Measurements from ENCODE around the gene TAMALIN. TPM values are rescaled to one million over a fixed set of nuclear protein-coding genes. Genes with fewer than 3 reads are reported as not detected.

The TAMALIN gene
- polyA plus RNA-seq, 2 of the 4 experiments (the other 2 are of a cell fraction): 0.30 to 0.35 TPM

DNA sequence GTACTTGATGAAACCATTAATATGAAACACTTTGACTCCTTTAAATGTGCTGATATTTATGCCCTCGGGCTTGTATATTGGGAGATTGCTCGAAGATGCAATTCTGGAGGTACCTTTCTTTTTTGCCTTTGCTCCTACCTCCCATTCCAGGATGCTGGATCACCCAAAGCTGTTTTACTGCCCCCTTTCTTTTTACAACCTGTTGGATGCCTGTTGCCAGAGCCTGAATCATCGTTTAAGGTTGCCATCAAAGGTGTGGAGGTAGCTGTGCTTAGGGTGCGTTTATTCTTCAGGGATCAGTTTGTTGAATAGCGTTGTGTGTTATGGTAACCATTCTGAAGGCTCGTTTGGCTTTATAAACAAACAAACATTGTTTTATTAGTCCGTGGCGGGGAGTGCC, 19.9 kb upstream of the TAMALIN start:
- DNase-seq (ENCODE audit: low read depth in 1 of 2, low spot score in 1 of 2) (no peak), ATAC-seq (no peak), FAIRE-seq (no peak)
- no peak overlapping the region for H3K27ac ChIP-seq
- H3K4me1 ChIP-seq: no peaks in the 10 kb centered on the region
- no peak overlapping the region for H3K4me2 ChIP-seq
- ChIA-PET CTCF (interaction anchor here (34.6 kb wide), 1 partner anchor 33 kb away, joined by 1544 read pairs; the partner anchor contains the start of gene TAMALIN), POLR2A (no interaction called here)
- WGBS (ENCODE audit: missing lambda C conversion rate): 83% methylated on average over 8 of the region's 8 CpGs
- H3K9me3 ChIP-seq: no peaks in the 10 kb centered on the region
- TF ChIP-seq EHF (CRISPR knock-in tag; IDR thresholded peaks at IDR 0.05) (no peak), RCOR1 (IDR thresholded peaks at IDR 0.05; ENCODE audit: low read depth, low read length) (no peak)
- no peak overlapping the region for H3K4me3 ChIP-seq

DNA sequence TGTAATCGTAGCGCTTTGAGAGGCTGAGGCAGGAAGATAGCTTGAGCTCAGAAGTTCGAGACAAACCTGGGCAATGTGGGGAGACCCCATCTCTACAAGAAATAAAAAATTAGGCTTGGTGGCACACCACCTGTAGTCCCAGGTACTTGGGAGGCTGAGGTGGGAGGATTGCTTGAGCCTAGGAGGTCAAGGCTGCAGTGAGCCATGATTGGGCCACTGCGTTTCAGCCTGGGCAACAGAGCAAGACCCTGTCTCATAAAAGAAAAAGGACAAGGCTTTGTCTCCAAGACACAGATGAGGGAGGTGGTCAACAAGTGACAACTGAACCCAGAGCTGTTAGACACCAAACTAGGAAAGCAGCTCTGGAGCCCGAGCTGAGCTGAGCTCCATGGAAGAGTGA, 14.5 kb upstream of the TAMALIN start:
- FAIRE-seq: no peak
- Histone ChIP-seq H3K4me2 (no peak overlapping the region), H3K27ac (no peak overlapping the region), H3K9me3 (no peaks in the 10 kb centered on the region), H3K4me3 (no peak overlapping the region), H3K4me1 (peaks cover 4% of the 10 kb centered on the region; the same call in 2 of the 3 replicates)
- WGBS (ENCODE audit: missing lambda C conversion rate): 93% methylated on average over 5 of the region's 5 CpGs
- CTCF ChIA-PET: interaction anchor here (0.5 to 34.6 kb wide), 20 partner anchors 13 to 888 kb away, joined by 3 to 1544 read pairs (median 5); partner anchors contain the start of genes ANKRD33, ATG101 and TAMALIN
- POLR2A ChIA-PET: no interaction called here
- no peak for ATAC-seq
- TF ChIP-seq SMC3 (IDR thresholded peaks at IDR 0.05) (no peak), EP300 (IDR thresholded peaks at IDR 0.05) (no peak), FOXS1 (CRISPR knock-in tag; IDR thresholded peaks at IDR 0.05) (no peak), CBX2 (IDR thresholded peaks at IDR 0.05; ENCODE audit: borderline replicate concordance, low read depth) (no peak), NFE2L2 (conservative IDR thresholded peaks at IDR 0.05; ENCODE audit: low read length) (no peak), RAD21 (conservative IDR thresholded peaks at IDR 0.05 in 1 of 2, IDR thresholded peaks at IDR 0.05 in 1 of 2) (no peak), TP53 (CRISPR knock-in tag; IDR thresholded peaks at IDR 0.05) (no peak), HOXB13 (CRISPR knock-in tag; IDR thresholded peaks at IDR 0.05; ENCODE audit: low read depth) (no peak), FOSB (CRISPR knock-in tag; IDR thresholded peaks at IDR 0.05) (no peak), MAZ (IDR thresholded peaks at IDR 0.05; ENCODE audit: borderline replicate concordance, low read depth, low read length) (no peak), CEBPB (IDR thresholded peaks at IDR 0.05) (no peak), SREBF2 (IDR thresholded peaks at IDR 0.05) (no peak)
- TF ChIP-seq, protein P1, sequence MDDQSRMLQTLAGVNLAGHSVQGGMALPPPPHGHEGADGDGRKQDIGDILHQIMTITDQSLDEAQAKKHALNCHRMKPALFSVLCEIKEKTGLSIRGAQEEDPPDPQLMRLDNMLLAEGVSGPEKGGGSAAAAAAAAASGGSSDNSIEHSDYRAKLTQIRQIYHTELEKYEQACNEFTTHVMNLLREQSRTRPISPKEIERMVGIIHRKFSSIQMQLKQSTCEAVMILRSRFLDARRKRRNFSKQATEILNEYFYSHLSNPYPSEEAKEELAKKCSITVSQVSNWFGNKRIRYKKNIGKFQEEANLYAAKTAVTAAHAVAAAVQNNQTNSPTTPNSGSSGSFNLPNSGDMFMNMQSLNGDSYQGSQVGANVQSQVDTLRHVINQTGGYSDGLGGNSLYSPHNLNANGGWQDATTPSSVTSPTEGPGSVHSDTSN (IDR thresholded peaks at IDR 0.05): no peak
- TF ChIP-seq, protein P2, sequence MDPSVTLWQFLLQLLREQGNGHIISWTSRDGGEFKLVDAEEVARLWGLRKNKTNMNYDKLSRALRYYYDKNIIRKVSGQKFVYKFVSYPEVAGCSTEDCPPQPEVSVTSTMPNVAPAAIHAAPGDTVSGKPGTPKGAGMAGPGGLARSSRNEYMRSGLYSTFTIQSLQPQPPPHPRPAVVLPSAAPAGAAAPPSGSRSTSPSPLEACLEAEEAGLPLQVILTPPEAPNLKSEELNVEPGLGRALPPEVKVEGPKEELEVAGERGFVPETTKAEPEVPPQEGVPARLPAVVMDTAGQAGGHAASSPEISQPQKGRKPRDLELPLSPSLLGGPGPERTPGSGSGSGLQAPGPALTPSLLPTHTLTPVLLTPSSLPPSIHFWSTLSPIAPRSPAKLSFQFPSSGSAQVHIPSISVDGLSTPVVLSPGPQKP (IDR thresholded peaks at IDR 0.05; ENCODE audit: low read depth, low read length): no peak
- DNase-seq (ENCODE audit: low read depth in 1 of 2, low spot score in 1 of 2): no peak

DNA sequence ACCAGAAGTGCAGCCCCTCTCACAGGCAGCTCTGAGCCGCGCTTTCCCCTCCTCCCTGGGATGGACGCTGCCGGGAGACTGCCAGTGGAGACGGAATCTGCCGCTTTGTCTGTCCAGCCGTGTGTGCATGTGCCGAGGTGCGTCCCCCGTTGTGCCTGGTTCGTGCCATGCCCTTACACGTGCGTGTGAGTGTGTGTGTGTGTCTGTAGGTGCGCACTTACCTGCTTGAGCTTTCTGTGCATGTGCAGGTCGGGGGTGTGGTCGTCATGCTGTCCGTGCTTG, 12.3 kb upstream of the TAMALIN start:
- CTCF ChIA-PET: interaction anchor here (1.0 to 34.6 kb wide), 4 partner anchors 15 to 90 kb away, joined by 3 to 1544 read pairs (median 70); partner anchors contain the start of gene TAMALIN

DNA sequence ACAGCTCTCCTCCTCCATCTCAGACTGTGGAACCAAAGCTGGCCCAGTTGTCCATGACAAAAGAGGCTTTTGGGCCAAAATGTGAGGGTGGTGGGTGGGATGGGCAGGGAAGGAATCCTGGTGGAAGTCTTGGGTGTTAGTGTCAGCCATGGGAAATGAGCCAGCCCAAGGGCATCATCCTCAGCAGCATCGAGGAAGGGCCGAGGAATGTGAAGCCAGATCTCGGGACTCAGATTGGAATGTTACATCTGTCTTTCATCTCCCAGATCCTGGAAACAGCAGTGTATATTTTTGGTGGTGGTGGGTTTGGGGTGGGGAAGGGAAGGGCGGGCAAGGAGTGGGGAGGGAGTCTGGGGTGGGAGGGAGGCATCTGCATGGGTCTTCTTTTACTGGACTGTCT, 11.8 kb upstream of the TAMALIN start:
- FAIRE-seq (no peak), ATAC-seq (no peak), DNase-seq (ENCODE audit: low read depth in 1 of 2, low spot score in 1 of 2) (no peak)
- H3K27ac ChIP-seq: no peak overlapping the region
- H3K9me3 ChIP-seq: no peaks in the 10 kb centered on the region
- peaks cover 4% of the 10 kb centered on the region; the same call in 2 of the 3 replicates for H3K4me1 ChIP-seq
- ChIA-PET POLR2A (no interaction called here), CTCF (interaction anchor here (3.3 to 34.6 kb wide), 3 partner anchors 15 to 89 kb away, joined by 29 to 1544 read pairs (median 111); partner anchors contain the start of gene TAMALIN)
- no peak overlapping the region for H3K4me2 ChIP-seq
- 75% methylated on average over 3 of the region's 4 CpGs for WGBS (ENCODE audit: missing lambda C conversion rate)
- no peak overlapping the region for H3K4me3 ChIP-seq
- TF ChIP-seq HOXB5 (CRISPR knock-in tag; IDR thresholded peaks at IDR 0.05) (no peak), CHD4 (IDR thresholded peaks at IDR 0.05; ENCODE audit: borderline replicate concordance) (no peak), POLR2A (IDR thresholded peaks at IDR 0.05; ENCODE audit: low read length) (no peak), FOSL2 (IDR thresholded peaks at IDR 0.05) (no peak), FOSL2 (CRISPR knock-in tag; IDR thresholded peaks at IDR 0.05) (no peak), RCOR1 (IDR thresholded peaks at IDR 0.05; ENCODE audit: low read depth, low read length) (no peak), ZFP36 (IDR thresholded peaks at IDR 0.05; ENCODE audit: borderline replicate concordance, partially characterized antibody) (no peak), PHF8 (IDR thresholded peaks at IDR 0.05; ENCODE audit: borderline replicate concordance, low read depth) (no peak), HDAC2 (IDR thresholded peaks at IDR 0.05) (no peak), CBX2 (IDR thresholded peaks at IDR 0.05; ENCODE audit: borderline replicate concordance, low read depth) (no peak), EP300 (IDR thresholded peaks at IDR 0.05) (no peak), NR3C1 (IDR thresholded peaks at IDR 0.05) (no peak), JUNB (IDR thresholded peaks at IDR 0.05) (no peak)
- TF ChIP-seq, protein P3, sequence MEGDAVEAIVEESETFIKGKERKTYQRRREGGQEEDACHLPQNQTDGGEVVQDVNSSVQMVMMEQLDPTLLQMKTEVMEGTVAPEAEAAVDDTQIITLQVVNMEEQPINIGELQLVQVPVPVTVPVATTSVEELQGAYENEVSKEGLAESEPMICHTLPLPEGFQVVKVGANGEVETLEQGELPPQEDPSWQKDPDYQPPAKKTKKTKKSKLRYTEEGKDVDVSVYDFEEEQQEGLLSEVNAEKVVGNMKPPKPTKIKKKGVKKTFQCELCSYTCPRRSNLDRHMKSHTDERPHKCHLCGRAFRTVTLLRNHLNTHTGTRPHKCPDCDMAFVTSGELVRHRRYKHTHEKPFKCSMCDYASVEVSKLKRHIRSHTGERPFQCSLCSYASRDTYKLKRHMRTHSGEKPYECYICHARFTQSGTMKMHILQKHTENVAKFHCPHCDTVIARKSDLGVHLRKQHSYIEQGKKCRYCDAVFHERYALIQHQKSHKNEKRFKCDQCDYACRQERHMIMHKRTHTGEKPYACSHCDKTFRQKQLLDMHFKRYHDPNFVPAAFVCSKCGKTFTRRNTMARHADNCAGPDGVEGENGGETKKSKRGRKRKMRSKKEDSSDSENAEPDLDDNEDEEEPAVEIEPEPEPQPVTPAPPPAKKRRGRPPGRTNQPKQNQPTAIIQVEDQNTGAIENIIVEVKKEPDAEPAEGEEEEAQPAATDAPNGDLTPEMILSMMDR (IDR thresholded peaks at IDR 0.05): no peak
- TF ChIP-seq, protein P4, sequence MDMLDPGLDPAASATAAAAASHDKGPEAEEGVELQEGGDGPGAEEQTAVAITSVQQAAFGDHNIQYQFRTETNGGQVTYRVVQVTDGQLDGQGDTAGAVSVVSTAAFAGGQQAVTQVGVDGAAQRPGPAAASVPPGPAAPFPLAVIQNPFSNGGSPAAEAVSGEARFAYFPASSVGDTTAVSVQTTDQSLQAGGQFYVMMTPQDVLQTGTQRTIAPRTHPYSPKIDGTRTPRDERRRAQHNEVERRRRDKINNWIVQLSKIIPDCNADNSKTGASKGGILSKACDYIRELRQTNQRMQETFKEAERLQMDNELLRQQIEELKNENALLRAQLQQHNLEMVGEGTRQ (IDR thresholded peaks at IDR 0.05): no peak

More for the DNA sequence above, 12.3 kb upstream of the TAMALIN start:
- FAIRE-seq (no peak), ATAC-seq (no peak), DNase-seq (ENCODE audit: low read depth in 1 of 2, low spot score in 1 of 2) (no peak)
- no peak overlapping the region for H3K4me2 ChIP-seq
- no peak for TF ChIP-seq MAZ (IDR thresholded peaks at IDR 0.05; ENCODE audit: borderline replicate concordance, low read depth, low read length)
- no peak for TF ChIP-seq HEYL (CRISPR knock-in tag; IDR thresholded peaks at IDR 0.05)
- no peak for TF ChIP-seq TFCP2L1 (CRISPR knock-in tag; IDR thresholded peaks at IDR 0.05)
- TF ChIP-seq POLR2A (IDR thresholded peaks at IDR 0.05; ENCODE audit: low read length): no peak
- no peak for TF ChIP-seq HOXA7 (CRISPR knock-in tag; IDR thresholded peaks at IDR 0.05)
- no peak for TF ChIP-seq HOXB13 (CRISPR knock-in tag; IDR thresholded peaks at IDR 0.05; ENCODE audit: low read depth)
- H3K9me3 ChIP-seq: no peaks in the 10 kb centered on the region
- H3K4me3 ChIP-seq: no peak overlapping the region
- H3K27ac ChIP-seq: no peak overlapping the region
- peaks cover 4% of the 10 kb centered on the region; the same call in 2 of the 3 replicates for H3K4me1 ChIP-seq
- POLR2A ChIA-PET: no interaction called here
- 88% methylated on average over 17 of the region's 17 CpGs for WGBS (ENCODE audit: missing lambda C conversion rate)
